ENCODE results near the gene SLC25A3.

DNA sequence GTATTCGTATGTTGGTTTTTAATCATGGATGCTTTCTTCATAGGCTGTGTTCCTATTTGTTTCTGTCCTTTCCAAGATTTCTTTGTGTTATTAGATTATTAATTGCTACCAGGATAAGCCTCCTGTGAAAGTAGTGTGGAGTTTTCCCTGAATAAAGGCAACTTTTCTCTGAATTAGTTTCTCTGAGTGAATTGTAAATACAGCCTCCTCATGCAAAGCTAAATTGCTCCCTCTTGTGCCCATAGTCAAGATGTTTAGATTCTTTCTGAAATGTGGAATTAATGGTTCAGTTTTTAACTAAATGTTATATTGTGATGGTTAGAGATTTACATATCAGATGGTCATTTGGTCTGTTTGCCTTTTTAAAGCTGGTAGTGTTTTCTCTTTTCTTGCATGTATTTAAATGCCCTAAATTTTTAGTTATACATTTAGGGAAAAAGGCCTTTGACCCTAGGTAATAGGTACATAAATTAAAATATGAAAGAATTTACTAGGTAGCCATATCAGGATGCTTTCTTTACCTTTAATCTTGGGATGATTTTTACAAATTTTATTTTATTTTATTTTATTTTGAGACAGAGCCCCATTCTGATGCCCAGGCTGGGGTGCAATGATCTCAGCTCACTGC, 60.5 kb downstream of the SLC25A3 start:
- TF ChIP-seq CTCF (IDR thresholded peaks at IDR 0.05) (peak; percentile 81), ZFX (IDR thresholded peaks at IDR 0.05; ENCODE audit: borderline replicate concordance) (no peak)

All from 22Rv1 (cell line).